Stimulated activated CD8-positive, alpha-beta memory T cell treated with anti-CD3 and anti-CD28 coated beads, Interleukin-4, amount 100 ng/mL, for 24 hours (primary cell): ENCODE measurements around the gene DNASE1.

Source experiments
- DNase-seq: peaks from one replicate; pipeline ENCODE4 v3.0.0-alpha.2; 2020; ENCODE audit warnings: low read depth

Gene DNASE1

DNA sequence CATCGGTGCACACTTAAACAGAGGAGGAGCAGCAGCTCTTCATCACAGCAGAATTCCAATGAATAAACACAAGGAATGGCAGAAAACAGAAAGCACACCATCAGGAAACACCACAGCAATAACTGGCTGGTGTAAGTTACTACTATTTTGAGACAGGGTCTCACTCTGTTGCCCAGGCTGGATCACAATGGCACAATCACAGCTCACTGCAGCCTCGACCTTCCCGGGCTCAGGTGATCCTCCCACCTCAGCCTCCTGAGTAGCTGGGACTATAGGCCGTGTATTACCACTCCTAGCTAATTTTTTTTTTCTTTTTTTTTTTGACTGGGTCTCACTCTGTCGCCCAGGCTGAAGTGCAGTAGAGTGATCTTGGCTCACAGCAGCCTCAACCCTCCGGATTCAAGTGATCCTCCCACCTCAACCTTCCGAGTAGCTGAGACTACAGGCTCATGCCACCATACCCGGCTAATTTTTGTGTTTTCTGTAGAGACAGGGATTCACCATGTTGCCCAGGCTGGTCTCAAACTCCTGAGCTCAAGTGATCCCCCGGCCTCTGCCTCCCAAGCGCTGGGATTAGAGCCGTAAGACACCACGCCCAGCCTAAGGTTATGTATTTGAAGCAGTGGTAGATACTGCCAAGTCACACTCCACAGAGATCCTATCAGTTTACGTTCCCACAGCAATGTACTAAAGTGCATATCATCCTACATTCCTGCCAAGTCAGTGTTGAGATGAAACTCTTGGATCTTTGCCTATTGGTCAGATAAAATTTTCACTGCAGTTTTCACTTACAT, 42.1 kb downstream of the DNASE1 start:
- DNase-seq = no peak

DNA sequence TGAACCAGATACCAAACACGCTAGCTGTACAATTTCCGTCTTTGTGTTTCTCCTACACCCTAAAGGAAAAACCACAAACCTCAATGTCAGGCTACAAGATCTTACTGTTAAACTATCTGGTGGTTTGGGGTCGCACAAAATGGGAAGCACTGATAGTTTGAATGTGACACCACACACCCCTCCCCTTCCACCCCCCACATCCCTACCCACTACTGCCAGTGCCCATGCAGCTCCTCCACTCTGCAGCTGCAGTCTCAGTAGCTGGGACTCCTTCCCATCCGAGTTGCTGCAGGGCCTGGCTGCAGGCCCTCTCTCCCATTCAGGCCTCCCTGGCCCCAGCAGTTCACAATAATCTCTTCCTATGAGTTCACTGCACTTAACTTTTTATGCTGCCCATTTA, 44.5 kb downstream of the DNASE1 start:
- no peak for DNase-seq

DNA sequence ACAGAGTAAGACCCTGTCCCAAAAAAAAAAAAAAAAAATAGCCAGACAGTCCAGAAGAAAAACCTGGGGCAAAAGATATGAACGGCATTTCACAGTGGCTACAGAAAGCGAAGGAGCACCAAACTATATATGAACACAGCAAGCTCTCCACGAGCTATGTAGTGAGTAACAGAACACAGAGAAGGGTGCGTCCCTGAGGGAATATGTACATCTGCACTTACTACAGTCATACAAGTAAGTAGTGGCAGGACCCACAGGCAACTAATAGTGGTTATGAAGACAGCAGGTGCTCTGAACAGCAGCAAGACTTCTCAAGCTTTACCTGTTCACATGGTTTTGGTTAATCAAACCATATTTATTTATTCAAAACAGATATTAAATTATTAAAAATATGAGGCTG, 47.0 kb downstream of the DNASE1 start:
- no peak for DNase-seq

DNA sequence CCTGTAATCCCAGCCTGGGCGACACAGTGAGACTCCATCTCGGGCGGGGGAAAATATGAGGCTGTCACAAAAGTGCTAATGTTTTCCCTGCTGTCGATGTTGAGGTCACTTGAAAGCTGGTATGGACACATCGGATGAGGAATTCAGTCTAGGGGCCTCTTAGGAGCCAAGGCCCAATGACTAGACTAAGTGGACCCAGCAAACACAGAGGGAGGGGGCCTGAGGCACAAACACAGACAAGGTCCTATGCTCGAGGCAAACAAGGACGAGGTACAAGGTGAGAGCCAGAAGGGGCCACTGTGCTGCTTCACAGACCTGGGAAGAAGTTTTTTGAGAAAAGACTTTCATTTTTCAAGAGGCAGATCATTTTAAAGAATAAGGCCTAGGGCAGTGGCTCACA, 47.6 kb downstream of the DNASE1 start:
- no peak for DNase-seq

DNA sequence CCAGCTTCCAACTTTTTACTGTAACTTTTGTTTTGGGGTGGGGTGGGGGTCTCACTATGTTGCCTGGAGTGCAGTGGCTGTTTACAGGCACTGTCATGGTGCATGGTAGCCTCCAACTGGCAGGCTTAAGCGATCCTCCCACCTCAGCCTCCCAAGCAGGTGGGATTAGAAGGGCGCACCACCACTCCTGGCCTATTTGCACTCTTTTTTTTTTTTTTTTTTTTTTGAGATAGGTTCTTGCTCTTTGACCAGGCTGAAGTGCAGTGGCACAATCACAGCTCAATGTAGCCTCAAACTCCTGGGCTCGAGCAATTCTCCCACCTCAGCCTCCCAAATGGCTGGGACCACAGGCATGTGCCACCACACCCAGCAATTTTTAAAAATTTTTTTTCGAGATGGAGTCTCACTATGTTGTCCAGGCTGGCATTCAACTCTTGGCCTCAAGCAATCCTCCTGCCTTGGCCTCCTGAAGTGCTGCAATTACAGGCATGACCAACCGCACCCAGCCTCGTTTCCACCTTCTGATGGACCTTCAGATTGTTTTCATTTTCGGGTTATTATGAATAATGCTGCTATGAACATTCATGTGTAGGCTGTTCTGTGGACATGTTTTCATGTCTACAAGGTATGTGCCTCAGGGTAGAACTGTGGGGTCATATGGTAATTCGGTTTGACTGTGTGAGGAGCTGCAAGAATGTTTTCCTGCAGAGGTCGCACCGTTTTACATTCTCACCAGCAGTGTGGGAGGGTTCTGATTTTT, 51.9 kb downstream of the DNASE1 start:
- no peak for DNase-seq
